ENCODE measurements around the gene HIBADH.

- TF ChIP-seq GATA3 (IDR thresholded peaks at IDR 0.05; ENCODE audit: low read depth, low read length) = no peak
- no peak for TF ChIP-seq GATA2 (IDR thresholded peaks at IDR 0.05; ENCODE audit: low read depth, low read length)
These were observed 22.8 kb downstream of the HIBADH start for GRCh38 chr7:27639851-27640250.
